C4-2B (cell line): ENCODE results near the gene ANKRD27.

ENCODE experiments used
- H3K27ac ChIP-seq: fragments of 450-650 bp; 2 replicates; pipeline ENCODE4 v1.5.1; 2017
- ZFX ChIP-seq: fragments of 450-650 bp; IDR thresholded peaks from 2 replicates; pipeline ENCODE4 v1.6.1; 2017
- TF ChIP-seq, protein P1 (sequence below): fragments of 450-650 bp; conservative IDR thresholded peaks from 2 replicates; pipeline ENCODE4 v1.5.1; 2017; ENCODE audit warnings: mild to moderate bottlenecking

ANKRD27 gene

DNA sequence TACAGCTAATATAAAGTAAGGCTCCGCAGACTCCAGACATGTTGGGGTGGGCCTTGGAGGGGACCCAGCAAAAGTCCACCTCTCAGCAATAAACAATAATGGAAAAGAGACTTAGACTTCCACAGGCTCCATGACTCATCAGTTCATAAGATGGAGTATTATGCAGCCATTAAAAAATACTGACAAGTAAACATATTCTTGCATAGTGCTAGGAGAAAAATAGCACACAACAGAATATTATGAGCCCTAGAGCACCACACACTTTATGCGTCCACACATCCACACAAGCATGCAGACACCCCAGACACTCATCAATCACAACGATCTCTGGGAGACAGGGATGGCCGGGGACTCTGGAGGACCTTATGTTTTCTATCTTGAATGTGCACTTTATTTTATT lies 48.0 kb downstream of the ANKRD27 start:
- H3K27ac ChIP-seq = no peak overlapping the region
- TF ChIP-seq, protein P1, sequence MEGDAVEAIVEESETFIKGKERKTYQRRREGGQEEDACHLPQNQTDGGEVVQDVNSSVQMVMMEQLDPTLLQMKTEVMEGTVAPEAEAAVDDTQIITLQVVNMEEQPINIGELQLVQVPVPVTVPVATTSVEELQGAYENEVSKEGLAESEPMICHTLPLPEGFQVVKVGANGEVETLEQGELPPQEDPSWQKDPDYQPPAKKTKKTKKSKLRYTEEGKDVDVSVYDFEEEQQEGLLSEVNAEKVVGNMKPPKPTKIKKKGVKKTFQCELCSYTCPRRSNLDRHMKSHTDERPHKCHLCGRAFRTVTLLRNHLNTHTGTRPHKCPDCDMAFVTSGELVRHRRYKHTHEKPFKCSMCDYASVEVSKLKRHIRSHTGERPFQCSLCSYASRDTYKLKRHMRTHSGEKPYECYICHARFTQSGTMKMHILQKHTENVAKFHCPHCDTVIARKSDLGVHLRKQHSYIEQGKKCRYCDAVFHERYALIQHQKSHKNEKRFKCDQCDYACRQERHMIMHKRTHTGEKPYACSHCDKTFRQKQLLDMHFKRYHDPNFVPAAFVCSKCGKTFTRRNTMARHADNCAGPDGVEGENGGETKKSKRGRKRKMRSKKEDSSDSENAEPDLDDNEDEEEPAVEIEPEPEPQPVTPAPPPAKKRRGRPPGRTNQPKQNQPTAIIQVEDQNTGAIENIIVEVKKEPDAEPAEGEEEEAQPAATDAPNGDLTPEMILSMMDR = no peak
- TF ChIP-seq ZFX = no peak

DNA sequence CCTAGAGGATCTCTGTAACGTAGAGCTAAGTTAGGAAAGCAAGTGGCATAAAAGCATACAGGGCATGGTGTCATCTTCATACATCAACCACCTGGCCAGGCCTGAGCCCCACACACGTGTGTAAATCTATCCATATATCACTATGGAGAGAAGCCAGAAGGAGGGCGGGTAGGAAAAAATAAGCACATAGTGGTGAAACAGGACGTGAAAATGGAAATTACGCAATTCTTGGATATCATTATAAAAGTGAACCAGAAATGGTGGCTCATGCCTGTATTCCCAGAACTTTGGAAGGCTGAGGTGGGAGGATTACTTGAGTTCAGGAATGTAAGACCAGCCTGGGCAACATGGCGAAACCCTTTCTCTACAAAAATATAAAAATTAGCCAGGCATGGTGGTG lies 50.6 kb downstream of the ANKRD27 start:
- TF ChIP-seq ZFX = no peak
- TF ChIP-seq, protein P1 = no peak

DNA sequence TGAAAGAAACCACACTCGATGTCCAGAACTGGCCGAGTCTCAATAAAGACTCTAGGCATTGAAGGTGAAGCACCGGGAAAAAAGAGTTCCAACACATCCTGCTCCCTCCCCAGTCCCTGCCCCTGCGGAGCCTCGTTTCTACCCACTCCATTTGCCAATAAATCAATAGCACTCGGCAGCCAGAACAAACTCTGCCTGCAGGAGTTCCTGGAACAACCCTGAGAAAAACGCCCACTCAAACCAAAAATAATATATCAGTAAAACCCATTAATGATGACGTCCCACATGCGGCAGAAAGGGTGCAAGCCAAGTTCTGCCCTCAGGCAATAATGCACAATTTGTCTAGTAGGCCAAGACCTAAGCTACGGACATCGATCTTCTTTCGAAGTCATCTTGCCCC lies 53.0 kb downstream of the ANKRD27 start:
- TF ChIP-seq, protein P1 = no peak
- no peak overlapping the region for H3K27ac ChIP-seq

More for the DNA sequence above, 50.6 kb downstream of the ANKRD27 start:
- H3K27ac ChIP-seq = no peak overlapping the region

DNA sequence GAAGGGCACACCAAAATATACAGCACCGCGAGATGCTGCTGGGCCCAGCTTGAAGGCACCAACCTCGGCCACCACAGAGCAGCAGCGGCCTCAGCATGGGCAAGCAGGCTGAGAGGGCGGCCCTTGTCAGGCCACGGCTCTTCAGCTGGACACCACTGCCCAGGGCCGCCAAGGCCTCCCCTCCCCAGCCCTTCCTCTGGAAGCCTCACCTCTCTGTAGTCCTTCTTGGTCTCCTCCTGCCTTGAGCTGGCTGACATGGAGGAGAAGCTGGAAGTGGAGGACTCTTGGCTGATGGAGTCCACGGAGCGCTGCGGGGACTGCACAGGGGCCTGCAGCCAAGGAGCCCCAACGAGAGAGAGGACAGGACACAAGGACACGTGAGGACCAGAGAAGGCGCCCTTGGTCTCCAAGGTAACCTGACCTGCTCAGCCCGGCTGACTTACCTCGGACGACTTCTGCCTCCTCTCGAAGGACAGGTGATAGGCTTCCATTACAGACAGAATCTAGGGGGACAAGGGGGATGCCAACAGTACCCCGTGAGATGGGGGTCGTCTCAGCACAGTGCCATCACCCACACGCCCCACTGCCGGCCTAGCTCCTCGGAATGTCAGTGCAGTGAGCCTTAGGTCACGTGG lies 55.8 kb downstream of the ANKRD27 start:
- no peak for TF ChIP-seq ZFX
- TF ChIP-seq, protein P1 = no peak
- no peak overlapping the region for H3K27ac ChIP-seq

DNA sequence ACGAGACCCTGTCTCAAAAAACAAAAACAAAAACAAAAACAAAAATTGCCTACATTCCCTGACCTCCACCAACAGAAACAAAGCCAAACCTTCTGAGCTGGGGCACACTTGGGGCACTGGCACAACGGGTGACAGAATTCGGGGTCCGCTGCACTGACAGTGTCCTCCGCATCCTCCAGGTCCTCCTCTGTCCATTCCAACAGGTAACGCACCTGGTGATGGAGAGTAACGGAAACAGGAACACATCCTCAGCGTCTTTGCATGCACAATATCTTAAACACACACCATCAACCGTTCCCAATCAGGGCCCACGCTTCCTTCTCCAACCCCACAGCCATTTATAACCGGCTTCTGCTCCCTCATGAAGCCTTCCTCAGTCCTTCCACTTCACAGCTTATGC lies 59.4 kb downstream of the ANKRD27 start:
- TF ChIP-seq ZFX = no peak
- TF ChIP-seq, protein P1 = no peak
- H3K27ac ChIP-seq = no peak overlapping the region

DNA sequence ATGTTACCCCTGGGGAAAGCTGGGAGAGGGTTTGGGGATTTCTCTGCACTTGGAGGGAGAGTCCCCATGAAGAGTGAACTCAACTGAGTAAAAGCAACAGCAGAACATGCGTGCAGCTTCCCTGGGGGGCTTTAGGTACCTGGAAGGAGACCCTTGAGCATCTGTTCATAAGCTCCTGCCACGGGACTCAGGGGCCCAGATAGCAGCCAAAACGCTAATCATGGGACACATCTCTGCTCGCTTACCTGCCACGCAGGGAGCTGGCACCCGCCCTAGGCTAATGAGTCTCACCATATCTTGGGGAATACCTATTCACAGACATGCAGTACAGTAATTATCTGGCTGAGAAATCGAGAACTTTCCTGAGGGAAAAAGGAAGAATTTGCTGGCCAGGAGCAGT lies 60.1 kb downstream of the ANKRD27 start:
- no peak overlapping the region for H3K27ac ChIP-seq
- TF ChIP-seq ZFX = no peak
- TF ChIP-seq, protein P1 = no peak

DNA sequence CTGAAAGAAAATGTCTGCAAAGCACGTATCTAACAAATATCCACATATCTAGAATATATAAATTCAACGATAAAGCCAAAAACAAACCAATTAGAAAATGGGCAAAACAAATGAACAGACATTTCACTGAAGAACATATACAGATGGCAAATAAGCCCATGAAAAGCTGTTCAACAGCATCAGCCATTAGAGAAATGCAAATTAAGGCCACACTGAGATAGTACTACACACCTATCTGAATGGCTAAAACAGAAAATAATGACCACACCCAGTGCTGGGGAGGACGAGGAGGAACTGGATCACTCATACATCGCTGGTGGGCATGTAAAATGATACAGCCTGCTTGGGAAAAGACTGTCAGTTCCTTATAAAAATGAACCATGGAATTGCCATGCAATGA lies 62.0 kb downstream of the ANKRD27 start:
- no peak for TF ChIP-seq ZFX
- TF ChIP-seq, protein P1 = no peak
- no peak overlapping the region for H3K27ac ChIP-seq
